Esophagus muscularis mucosa (tissue), 3 donors: ENCODE data around the gene RAB37.

Experiments used
- CTCF ChIP-seq, 3 experiments: fragments of 200-600 bp in 2 of 3; fragments of 450-650 bp in 1 of 3; sonication (generic) in 2 of 3; IDR thresholded peaks; one replicate each; pipeline ENCODE4 v1.5.1; 2017 to 2019; ENCODE audit warnings: antibody characterized with exemption in 3 of 3, mild to moderate bottlenecking in 2 of 3, moderate library complexity in 1 of 3
- POLR2A ChIP-seq: fragments of 450-650 bp; IDR thresholded peaks from one replicate; pipeline ENCODE4 v1.6.1; 2017; ENCODE audit warnings: antibody characterized with exemption, moderate library complexity, mild to moderate bottlenecking, low read depth
- POLR2AphosphoS5 ChIP-seq, 2 donors: sonication (generic); formaldehyde crosslinking; IDR thresholded peaks; one replicate each; pipeline ENCODE4 v1.6.1; 2017; ENCODE audit warnings: antibody characterized with exemption in 2 of 2

GRCh38 chr17:74763565-74764387, 26.7 kb downstream of the RAB37 start:
- TF ChIP-seq CTCF (IDR thresholded peaks at IDR 0.05) (no peak), POLR2AphosphoS5 (IDR thresholded peaks at IDR 0.05) (no peak), POLR2A (no peak)
